ENCODE results near the gene IL1RAPL2. TPM values are rescaled to one million over a fixed set of nuclear protein-coding genes. Genes with fewer than 3 reads are reported as not detected.

Gene IL1RAPL2
- total and polyA plus RNA-seq, 2 donors (not counting 1 experiment from before 2014, with no cell fraction given): not detected

DNA sequence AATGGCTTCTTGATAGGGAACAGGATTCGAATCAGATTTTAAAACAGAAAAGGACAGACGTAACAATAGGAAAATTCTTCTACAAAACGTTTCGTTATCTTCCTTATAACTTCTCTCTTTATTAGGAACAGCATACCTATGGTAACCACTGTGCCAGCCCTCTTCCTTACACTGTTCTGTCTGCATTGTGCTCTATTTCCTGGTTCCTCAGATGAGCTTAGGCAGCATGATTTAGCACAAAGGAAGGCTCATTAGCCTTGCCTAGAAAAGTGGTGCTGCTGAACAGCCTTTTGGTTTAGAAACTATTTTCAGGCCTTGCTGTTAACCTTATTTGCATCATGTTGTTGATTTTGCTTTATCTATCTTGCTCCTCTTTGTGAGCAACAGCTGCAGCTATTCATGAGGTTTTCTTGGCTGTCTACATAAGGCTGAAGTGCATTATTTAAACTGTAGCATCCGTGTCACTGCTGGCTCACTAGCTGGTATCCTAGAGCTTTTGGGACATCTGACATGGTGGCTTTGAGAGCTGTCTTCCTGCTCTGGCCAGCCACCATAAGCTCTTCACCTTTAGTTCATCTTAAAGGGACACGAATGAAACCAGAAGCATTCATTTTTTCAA lies 1186.4 kb downstream of the IL1RAPL2 start:
- ChIA-PET POLR2A (no interaction called here), CTCF (no interaction called here)
- no peak overlapping the region for H3K4me3 Mint-ChIP-seq
- H3K27ac ChIP-seq (ENCODE audit: low read length in 2 of 2): no peak overlapping the region
- no peaks in the 10 kb centered on the region for H3K27me3 ChIP-seq (replicated peaks in 1 of 4; ENCODE audit: control extremely low read depth in 1 of 4, control insufficient read depth in 3 of 4, insufficient read depth in 4 of 4, low read length in 3 of 4)
- H3K27ac Mint-ChIP-seq: no peak overlapping the region
- H3K36me3 ChIP-seq (replicated peaks in 1 of 2; ENCODE audit: control extremely low read depth in 1 of 2, control insufficient read depth in 1 of 2, extremely low read depth in 1 of 2, insufficient read depth in 2 of 2, low read length in 1 of 2): no peaks in the 10 kb centered on the region
- no peak overlapping the region for H3K9ac ChIP-seq (ENCODE audit: low read length)
- H3K4me1 ChIP-seq (ENCODE audit: control insufficient read depth in 2 of 2, insufficient read depth in 2 of 2, low read length in 2 of 2): no peaks in the 10 kb centered on the region
- TF ChIP-seq, protein P1, sequence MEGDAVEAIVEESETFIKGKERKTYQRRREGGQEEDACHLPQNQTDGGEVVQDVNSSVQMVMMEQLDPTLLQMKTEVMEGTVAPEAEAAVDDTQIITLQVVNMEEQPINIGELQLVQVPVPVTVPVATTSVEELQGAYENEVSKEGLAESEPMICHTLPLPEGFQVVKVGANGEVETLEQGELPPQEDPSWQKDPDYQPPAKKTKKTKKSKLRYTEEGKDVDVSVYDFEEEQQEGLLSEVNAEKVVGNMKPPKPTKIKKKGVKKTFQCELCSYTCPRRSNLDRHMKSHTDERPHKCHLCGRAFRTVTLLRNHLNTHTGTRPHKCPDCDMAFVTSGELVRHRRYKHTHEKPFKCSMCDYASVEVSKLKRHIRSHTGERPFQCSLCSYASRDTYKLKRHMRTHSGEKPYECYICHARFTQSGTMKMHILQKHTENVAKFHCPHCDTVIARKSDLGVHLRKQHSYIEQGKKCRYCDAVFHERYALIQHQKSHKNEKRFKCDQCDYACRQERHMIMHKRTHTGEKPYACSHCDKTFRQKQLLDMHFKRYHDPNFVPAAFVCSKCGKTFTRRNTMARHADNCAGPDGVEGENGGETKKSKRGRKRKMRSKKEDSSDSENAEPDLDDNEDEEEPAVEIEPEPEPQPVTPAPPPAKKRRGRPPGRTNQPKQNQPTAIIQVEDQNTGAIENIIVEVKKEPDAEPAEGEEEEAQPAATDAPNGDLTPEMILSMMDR (IDR thresholded peaks at IDR 0.05): no peak
- no peak for TF ChIP-seq EZH2 (IDR thresholded peaks at IDR 0.05; ENCODE audit: borderline replicate concordance, insufficient read depth, low read depth, low read length, poor library complexity, severe bottlenecking)
- WGBS (ENCODE audit: insufficient coverage): 15% methylated on average over 3 of the region's 6 CpGs
- no peak overlapping the region for H2AFZ ChIP-seq (ENCODE audit: insufficient read depth, low read depth, low read length, poor library complexity, severe bottlenecking)
- DNase-seq: no peak
- no peaks in the 10 kb centered on the region for H3K4me1 Mint-ChIP-seq
- H3K4me3 ChIP-seq (ENCODE audit: control extremely low read depth in 1 of 5, extremely low read depth in 1 of 5, insufficient read depth in 1 of 5, low read depth in 2 of 5, low read length in 4 of 5): no peak overlapping the region
- ATAC-seq (ENCODE audit: low read depth): no peak
- H3K9me3 ChIP-seq (ENCODE audit: control extremely low read depth in 1 of 3, control insufficient read depth in 2 of 3, insufficient read depth in 1 of 3, low read length in 2 of 3): no peaks in the 10 kb centered on the region
- no peaks in the 10 kb centered on the region for H3K79me2 ChIP-seq (ENCODE audit: control insufficient read depth, insufficient read depth, low read length)
- no peak overlapping the region for H3K4me2 ChIP-seq (replicated peaks; ENCODE audit: low read depth, low read length, poor library complexity, severe bottlenecking)
- intact Hi-C loops (cut with micrococcal nuclease): no loop called here
- H3K27me3 Mint-ChIP-seq: no peaks in the 10 kb centered on the region
- no peaks in the 10 kb centered on the region for H4K20me1 ChIP-seq (ENCODE audit: control insufficient read depth, insufficient read depth, low read length, poor library complexity, severe bottlenecking)
- H3K9me3 Mint-ChIP-seq (ENCODE audit: insufficient read depth): no peaks in the 10 kb centered on the region

DNA sequence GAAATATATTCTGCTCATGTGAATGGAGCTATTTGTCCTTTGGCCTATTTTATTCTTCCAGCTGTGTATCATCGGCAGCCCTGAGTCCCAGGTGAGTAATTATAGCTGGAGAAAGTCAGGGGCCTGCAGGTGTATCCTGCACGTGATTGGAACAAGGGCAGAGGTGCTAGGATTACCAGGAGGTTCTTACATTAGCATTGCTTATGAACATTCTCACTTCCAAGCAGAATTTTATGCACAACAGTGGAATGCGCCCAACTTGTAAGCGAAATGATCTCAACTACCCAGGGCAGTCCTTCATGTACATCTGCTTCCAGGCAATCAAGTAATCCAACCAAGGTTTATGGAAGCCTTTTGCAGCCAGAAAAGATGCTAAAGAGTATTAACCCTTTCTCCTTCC lies 1187.4 kb downstream of the IL1RAPL2 start:
- POLR2A ChIA-PET: no interaction called here
- H3K9me3 ChIP-seq (ENCODE audit: control extremely low read depth in 1 of 3, control insufficient read depth in 2 of 3, insufficient read depth in 1 of 3, low read length in 2 of 3): no peaks in the 10 kb centered on the region
- H3K4me2 ChIP-seq (replicated peaks; ENCODE audit: low read depth, low read length, poor library complexity, severe bottlenecking): no peak overlapping the region
- DNase-seq (no peak), ATAC-seq (ENCODE audit: low read depth) (no peak)
- H3K4me3 ChIP-seq (ENCODE audit: control extremely low read depth in 1 of 5, extremely low read depth in 1 of 5, insufficient read depth in 1 of 5, low read depth in 2 of 5, low read length in 4 of 5): no peak overlapping the region
- Mint-ChIP-seq H3K4me1 (no peaks in the 10 kb centered on the region), H3K27me3 (no peaks in the 10 kb centered on the region), H3K4me3 (no peak overlapping the region), H3K9me3 (ENCODE audit: insufficient read depth) (no peaks in the 10 kb centered on the region), H3K27ac (no peak overlapping the region)
- no peaks in the 10 kb centered on the region for H3K79me2 ChIP-seq (ENCODE audit: control insufficient read depth, insufficient read depth, low read length)
- intact Hi-C loops (cut with micrococcal nuclease): no loop called here
- H3K4me1 ChIP-seq (ENCODE audit: control insufficient read depth in 2 of 2, insufficient read depth in 2 of 2, low read length in 2 of 2): no peaks in the 10 kb centered on the region
- TF ChIP-seq, protein P1 (IDR thresholded peaks at IDR 0.05): no peak
- TF ChIP-seq EZH2 (IDR thresholded peaks at IDR 0.05; ENCODE audit: borderline replicate concordance, insufficient read depth, low read depth, low read length, poor library complexity, severe bottlenecking): no peak
- H3K9ac ChIP-seq (ENCODE audit: low read length): no peak overlapping the region
- H3K27ac ChIP-seq (ENCODE audit: low read length in 2 of 2): no peak overlapping the region
- H2AFZ ChIP-seq (ENCODE audit: insufficient read depth, low read depth, low read length, poor library complexity, severe bottlenecking): no peak overlapping the region
- CTCF ChIA-PET: no interaction called here
- H3K36me3 ChIP-seq (replicated peaks in 1 of 2; ENCODE audit: control extremely low read depth in 1 of 2, control insufficient read depth in 1 of 2, extremely low read depth in 1 of 2, insufficient read depth in 2 of 2, low read length in 1 of 2): no peaks in the 10 kb centered on the region
- WGBS (ENCODE audit: insufficient coverage): no CpG with 5 or more reads among the region's 4 CpGs
- no peaks in the 10 kb centered on the region for H3K27me3 ChIP-seq (replicated peaks in 1 of 4; ENCODE audit: control extremely low read depth in 1 of 4, control insufficient read depth in 3 of 4, insufficient read depth in 4 of 4, low read length in 3 of 4)
- no peaks in the 10 kb centered on the region for H4K20me1 ChIP-seq (ENCODE audit: control insufficient read depth, insufficient read depth, low read length, poor library complexity, severe bottlenecking)

Measured in B cell (primary cell).